ENCODE measurements around the gene DSPP. TPM values are rescaled to one million over a fixed set of nuclear protein-coding genes. Genes with fewer than 3 reads are reported as not detected.
"Not testable (repeated sequence)": the region's sequence is repeated elsewhere in the genome, so short reads cannot be mapped to it uniquely, and the experiment has no call there.

The DSPP gene
- total RNA-seq (2014; rRNA removed; shearing (Covaris generic)): not detected in 2 replicates

- no peak for DNase-seq (ENCODE audit: low spot score)
- in situ Hi-C loops (cut with HindIII; ENCODE audit: low sequenced_read_pairs): no loop called here
Measured at GRCh38 chr4:87608229-87608628, at the start of gene DSPP. Gene DSPP (plus strand): TSS chr4:87608529. CDS start chr4:87610909, 2,380 bp downstream.

- DNase-seq (ENCODE audit: low spot score): peak; percentile 76
- in situ Hi-C loops (cut with HindIII; ENCODE audit: low sequenced_read_pairs): no loop called here
Measured at GRCh38 chr4:87559090-87559837, 49.1 kb upstream of the DSPP start.

- no peak for DNase-seq (ENCODE audit: low spot score)
- in situ Hi-C loops (cut with HindIII; ENCODE audit: low sequenced_read_pairs): no loop called here
Measured at GRCh38 chr4:87560802-87561201, 47.5 kb upstream of the DSPP start.

GRCh38 chr4:87565746-87566145 is 42.6 kb upstream of the DSPP start:
- in situ Hi-C loops (cut with HindIII; ENCODE audit: low sequenced_read_pairs): no loop called here
- no peak for DNase-seq (ENCODE audit: low spot score)

GRCh38 chr4:87566276-87566675 is 42.1 kb upstream of the DSPP start:
- no peak for DNase-seq (ENCODE audit: low spot score)
- in situ Hi-C loops (cut with HindIII; ENCODE audit: low sequenced_read_pairs): no loop called here

- DNase-seq (ENCODE audit: low spot score): no peak
- in situ Hi-C loops (cut with HindIII; ENCODE audit: low sequenced_read_pairs): no loop called here
Measured at GRCh38 chr4:87567191-87567590, 41.1 kb upstream of the DSPP start.

- DNase-seq (ENCODE audit: low spot score): no peak
- in situ Hi-C loops (cut with HindIII; ENCODE audit: low sequenced_read_pairs): no loop called here
Measured at GRCh38 chr4:87570290-87570805, 38.0 kb upstream of the DSPP start.

- DNase-seq (ENCODE audit: low spot score); in situ Hi-C loops (cut with HindIII; ENCODE audit: low sequenced_read_pairs): not testable (repeated sequence)
Measured at GRCh38 chr4:87574376-87574775, 34.0 kb upstream of the DSPP start.

- DNase-seq (ENCODE audit: low spot score): no peak
- in situ Hi-C loops (cut with HindIII; ENCODE audit: low sequenced_read_pairs): no loop called here
Measured at GRCh38 chr4:87574996-87575395, 33.3 kb upstream of the DSPP start.

- no peak for DNase-seq (ENCODE audit: low spot score)
- in situ Hi-C loops (cut with HindIII; ENCODE audit: low sequenced_read_pairs): no loop called here
Measured at GRCh38 chr4:87575408-87575807, 32.9 kb upstream of the DSPP start.

GRCh38 chr4:87575983-87576382 is 32.3 kb upstream of the DSPP start:
- no peak for DNase-seq (ENCODE audit: low spot score)
- in situ Hi-C loops (cut with HindIII; ENCODE audit: low sequenced_read_pairs): no loop called here

- DNase-seq (ENCODE audit: low spot score): no peak
- in situ Hi-C loops (cut with HindIII; ENCODE audit: low sequenced_read_pairs): no loop called here
Measured at GRCh38 chr4:87579478-87579877, 28.9 kb upstream of the DSPP start.

GRCh38 chr4:87580057-87580456 is 28.3 kb upstream of the DSPP start:
- DNase-seq (ENCODE audit: low spot score): no peak

GRCh38 chr4:87584222-87584908 is 24.0 kb upstream of the DSPP start:
- in situ Hi-C loops (cut with HindIII; ENCODE audit: low sequenced_read_pairs): no loop called here
- DNase-seq (ENCODE audit: low spot score): no peak

More at GRCh38 chr4:87580057-87580456, 28.3 kb upstream of the DSPP start:
- in situ Hi-C loops (cut with HindIII; ENCODE audit: low sequenced_read_pairs): no loop called here

- no peak for DNase-seq (ENCODE audit: low spot score)
- in situ Hi-C loops (cut with HindIII; ENCODE audit: low sequenced_read_pairs): no loop called here
Measured at GRCh38 chr4:87589531-87589930, 18.8 kb upstream of the DSPP start.

- in situ Hi-C loops (cut with HindIII; ENCODE audit: low sequenced_read_pairs): no loop called here
- DNase-seq (ENCODE audit: low spot score): no peak
Measured at GRCh38 chr4:87592124-87592523, 16.2 kb upstream of the DSPP start.

GRCh38 chr4:87601361-87601760 is 7.0 kb upstream of the DSPP start:
- no peak for DNase-seq (ENCODE audit: low spot score)
- in situ Hi-C loops (cut with HindIII; ENCODE audit: low sequenced_read_pairs): no loop called here

GRCh38 chr4:87614292-87614890 is 6.1 kb downstream of the DSPP start:
- DNase-seq (ENCODE audit: low spot score): no peak
- in situ Hi-C loops (cut with HindIII; ENCODE audit: low sequenced_read_pairs): no loop called here

- in situ Hi-C loops (cut with HindIII; ENCODE audit: low sequenced_read_pairs): no loop called here
- no peak for DNase-seq (ENCODE audit: low spot score)
Measured at GRCh38 chr4:87616268-87616667, 7.9 kb downstream of the DSPP start.

GRCh38 chr4:87620086-87620485 is 11.8 kb downstream of the DSPP start:
- in situ Hi-C loops (cut with HindIII; ENCODE audit: low sequenced_read_pairs): no loop called here
- no peak for DNase-seq (ENCODE audit: low spot score)

Data from G401 (cell line).